Ishikawa (cell line): ENCODE results near the gene DCC.

Experiments used
- CEBPB ChIP-seq: IDR thresholded peaks from 2 replicates; pipeline ENCODE4 v1.6.1; 2012
- CREB1 ChIP-seq: IDR thresholded peaks from 2 replicates; pipeline ENCODE4 v1.6.1; 2012; ENCODE audit warnings: low read depth
- EGR1 ChIP-seq: IDR thresholded peaks from 2 replicates; pipeline ENCODE4 v1.6.1; 2012
- EP300 ChIP-seq: IDR thresholded peaks from 2 replicates; pipeline ENCODE4 v1.6.1; 2012; ENCODE audit warnings: borderline replicate concordance
- FOXM1 ChIP-seq: IDR thresholded peaks from 2 replicates; pipeline ENCODE4 v1.6.1; 2012; ENCODE audit warnings: low read depth, borderline replicate concordance
- NFIC ChIP-seq: IDR thresholded peaks from 2 replicates; pipeline ENCODE4 v1.6.1; 2012
- RAD21 ChIP-seq: IDR thresholded peaks from 2 replicates; pipeline ENCODE4 v1.6.1; 2012; ENCODE audit warnings: low read depth
- REST ChIP-seq: IDR thresholded peaks from 2 replicates; pipeline ENCODE4 v1.6.1; 2012; ENCODE audit warnings: low read depth, mild to moderate bottlenecking
- TAF1 ChIP-seq: IDR thresholded peaks from 2 replicates; pipeline ENCODE4 v1.6.1; 2012; ENCODE audit warnings: low read depth, mild to moderate bottlenecking
- TCF12 ChIP-seq: IDR thresholded peaks from 2 replicates; pipeline ENCODE4 v1.6.1; 2012; ENCODE audit warnings: low read depth
- TEAD4 ChIP-seq: IDR thresholded peaks from 2 replicates; pipeline ENCODE4 v1.6.1; 2012
- YY1 ChIP-seq: IDR thresholded peaks from 2 replicates; pipeline ENCODE4 v1.6.1; 2012; ENCODE audit warnings: low read depth
- ZBTB7A ChIP-seq: IDR thresholded peaks from 2 replicates; pipeline ENCODE4 v1.6.1; 2012; ENCODE audit warnings: low read depth
- TF ChIP-seq, protein P1 (sequence below): IDR thresholded peaks from 2 replicates; pipeline ENCODE4 v1.6.1; 2012
- TF ChIP-seq, protein P2 (sequence below): IDR thresholded peaks from 2 replicates; pipeline ENCODE4 v1.6.1; 2012

Gene DCC

GRCh38 chr18:52903857-52904256, 563.9 kb downstream of the DCC start:
- TF ChIP-seq REST (no peak), TCF12 (no peak), TAF1 (no peak)
- TF ChIP-seq, protein P1, sequence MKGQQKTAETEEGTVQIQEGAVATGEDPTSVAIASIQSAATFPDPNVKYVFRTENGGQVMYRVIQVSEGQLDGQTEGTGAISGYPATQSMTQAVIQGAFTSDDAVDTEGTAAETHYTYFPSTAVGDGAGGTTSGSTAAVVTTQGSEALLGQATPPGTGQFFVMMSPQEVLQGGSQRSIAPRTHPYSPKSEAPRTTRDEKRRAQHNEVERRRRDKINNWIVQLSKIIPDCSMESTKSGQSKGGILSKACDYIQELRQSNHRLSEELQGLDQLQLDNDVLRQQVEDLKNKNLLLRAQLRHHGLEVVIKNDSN = no peak

- TF ChIP-seq FOXM1 (no peak), YY1 (no peak), TAF1 (no peak), TCF12 (no peak), RAD21 (no peak), EGR1 (no peak), TEAD4 (no peak), NFIC (no peak), CREB1 (no peak), CEBPB (no peak), ZBTB7A (no peak)
- TF ChIP-seq, protein P1 = no peak
- TF ChIP-seq, protein P2, sequence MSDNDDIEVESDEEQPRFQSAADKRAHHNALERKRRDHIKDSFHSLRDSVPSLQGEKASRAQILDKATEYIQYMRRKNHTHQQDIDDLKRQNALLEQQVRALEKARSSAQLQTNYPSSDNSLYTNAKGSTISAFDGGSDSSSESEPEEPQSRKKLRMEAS = no peak
Observed at GRCh38 chr18:52907543-52908308, 567.7 kb downstream of the DCC start.

DNA sequence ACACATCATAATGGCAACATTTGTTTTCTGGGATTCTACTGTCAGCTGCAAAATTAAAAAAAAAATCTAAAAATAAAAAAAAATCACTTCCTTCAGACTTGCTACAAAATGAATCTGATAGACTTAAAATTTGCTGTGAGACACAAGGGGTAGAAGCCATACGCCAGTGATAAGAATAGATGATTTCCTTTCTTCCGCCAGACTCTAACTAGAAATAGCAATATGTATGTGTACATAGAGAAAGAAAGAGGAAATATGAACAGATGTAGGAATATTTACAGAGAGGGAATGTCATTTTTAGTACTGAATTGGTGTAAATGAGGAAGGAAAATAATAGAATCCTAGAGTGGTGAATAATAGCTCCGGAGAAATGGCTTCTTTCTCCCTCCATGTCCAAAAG, 574.2 kb downstream of the DCC start:
- TF ChIP-seq ZBTB7A (no peak), NFIC (no peak), TAF1 (no peak), TCF12 (no peak), FOXM1 (no peak), EGR1 (no peak), CREB1 (no peak), EP300 (no peak), CEBPB (no peak), RAD21 (no peak), REST (no peak)
- TF ChIP-seq, protein P2 = no peak
- TF ChIP-seq, protein P1 = no peak

DNA sequence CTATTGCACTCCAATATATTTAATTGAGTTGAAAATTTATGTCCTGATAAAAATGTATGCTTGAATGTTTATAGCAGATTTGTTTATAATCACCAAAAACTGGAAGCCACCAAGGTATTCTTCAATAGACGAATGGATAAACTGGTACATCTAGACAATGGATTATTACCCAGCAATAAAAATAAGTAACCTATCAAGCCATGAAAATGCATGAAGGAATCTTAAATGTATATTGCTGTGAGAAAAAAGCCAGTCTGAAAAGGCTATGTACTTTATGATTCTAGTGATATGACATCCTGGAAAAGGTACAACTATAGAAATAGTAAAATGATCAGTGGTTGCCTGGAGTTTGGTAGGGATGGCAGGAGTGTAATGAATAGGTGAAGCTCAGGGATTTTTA, 580.7 kb downstream of the DCC start:
- TF ChIP-seq, protein P1 = no peak
- TF ChIP-seq CEBPB (no peak), YY1 (no peak)

- TF ChIP-seq, protein P1 = no peak
- TF ChIP-seq ZBTB7A (no peak), RAD21 (no peak), TAF1 (no peak), FOXM1 (no peak), TEAD4 (no peak), YY1 (no peak), EP300 (no peak), NFIC (no peak), CREB1 (no peak), TCF12 (no peak), EGR1 (no peak), CEBPB (no peak), REST (no peak)
- TF ChIP-seq, protein P2 = no peak
Observed at GRCh38 chr18:52933356-52933755, 593.4 kb downstream of the DCC start.
